ENCODE measurements around the gene MRPL54. TPM values are rescaled to one million over a fixed set of nuclear protein-coding genes. Genes with fewer than 3 reads are reported as not detected.

Gene MRPL54
- total and polyA plus RNA-seq, 11 donors: 58.9 to 153 (median 69.2) TPM

DNA sequence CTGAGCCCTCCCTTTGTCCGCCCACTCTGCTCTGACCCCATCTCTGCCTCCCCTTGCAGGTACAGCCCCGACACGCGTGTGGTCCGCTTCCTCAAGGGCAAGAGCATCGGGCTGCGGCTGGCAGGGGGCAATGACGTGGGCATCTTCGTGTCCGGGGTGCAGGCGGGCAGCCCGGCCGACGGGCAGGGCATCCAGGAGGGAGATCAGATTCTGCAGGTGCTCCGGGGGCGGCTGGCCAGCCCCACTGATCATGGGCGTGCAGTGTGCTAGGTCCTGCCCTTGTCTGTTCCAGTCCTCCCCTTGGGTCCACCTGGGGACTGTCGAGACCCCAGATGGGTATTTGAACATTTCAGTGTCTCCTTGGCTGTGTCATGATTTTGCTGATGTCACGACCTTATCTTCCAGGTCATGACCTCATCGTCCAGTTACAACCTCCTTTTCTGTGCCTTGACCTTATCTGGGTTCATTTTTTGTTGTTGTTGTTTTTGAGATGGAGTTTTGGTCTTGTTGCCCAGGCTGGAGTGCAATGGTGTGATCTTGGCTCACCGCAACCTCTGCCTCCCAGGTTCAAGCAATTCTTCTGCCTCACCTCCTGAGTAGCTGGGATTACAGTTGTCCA lies 26.3 kb upstream of the MRPL54 start:
- ATAC-seq: no peak
- Histone ChIP-seq H3K27me3 (peaks cover 0 to 6% (median 0%) of the 10 kb centered on the region in 9 donors), H3K4me3 (no peak overlapping the region), H3K27ac (no peak overlapping the region), H3K36me3 (no peaks in the 10 kb centered on the region), H3K9me3 (no peaks in the 10 kb centered on the region), H3K4me1 (no peaks in the 10 kb centered on the region)
- intact Hi-C loops (cut with DNase I): no loop called here
- no peak for DNase-seq
- WGBS, 4 donors: 76 to 83% (median 78%) methylated on average over 16 to 21 of the region's 21 CpGs
- no peak for TF ChIP-seq POLR2A (IDR thresholded peaks at IDR 0.05)
- TF ChIP-seq, protein P1, sequence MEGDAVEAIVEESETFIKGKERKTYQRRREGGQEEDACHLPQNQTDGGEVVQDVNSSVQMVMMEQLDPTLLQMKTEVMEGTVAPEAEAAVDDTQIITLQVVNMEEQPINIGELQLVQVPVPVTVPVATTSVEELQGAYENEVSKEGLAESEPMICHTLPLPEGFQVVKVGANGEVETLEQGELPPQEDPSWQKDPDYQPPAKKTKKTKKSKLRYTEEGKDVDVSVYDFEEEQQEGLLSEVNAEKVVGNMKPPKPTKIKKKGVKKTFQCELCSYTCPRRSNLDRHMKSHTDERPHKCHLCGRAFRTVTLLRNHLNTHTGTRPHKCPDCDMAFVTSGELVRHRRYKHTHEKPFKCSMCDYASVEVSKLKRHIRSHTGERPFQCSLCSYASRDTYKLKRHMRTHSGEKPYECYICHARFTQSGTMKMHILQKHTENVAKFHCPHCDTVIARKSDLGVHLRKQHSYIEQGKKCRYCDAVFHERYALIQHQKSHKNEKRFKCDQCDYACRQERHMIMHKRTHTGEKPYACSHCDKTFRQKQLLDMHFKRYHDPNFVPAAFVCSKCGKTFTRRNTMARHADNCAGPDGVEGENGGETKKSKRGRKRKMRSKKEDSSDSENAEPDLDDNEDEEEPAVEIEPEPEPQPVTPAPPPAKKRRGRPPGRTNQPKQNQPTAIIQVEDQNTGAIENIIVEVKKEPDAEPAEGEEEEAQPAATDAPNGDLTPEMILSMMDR (IDR thresholded peaks at IDR 0.05): no peak

DNA sequence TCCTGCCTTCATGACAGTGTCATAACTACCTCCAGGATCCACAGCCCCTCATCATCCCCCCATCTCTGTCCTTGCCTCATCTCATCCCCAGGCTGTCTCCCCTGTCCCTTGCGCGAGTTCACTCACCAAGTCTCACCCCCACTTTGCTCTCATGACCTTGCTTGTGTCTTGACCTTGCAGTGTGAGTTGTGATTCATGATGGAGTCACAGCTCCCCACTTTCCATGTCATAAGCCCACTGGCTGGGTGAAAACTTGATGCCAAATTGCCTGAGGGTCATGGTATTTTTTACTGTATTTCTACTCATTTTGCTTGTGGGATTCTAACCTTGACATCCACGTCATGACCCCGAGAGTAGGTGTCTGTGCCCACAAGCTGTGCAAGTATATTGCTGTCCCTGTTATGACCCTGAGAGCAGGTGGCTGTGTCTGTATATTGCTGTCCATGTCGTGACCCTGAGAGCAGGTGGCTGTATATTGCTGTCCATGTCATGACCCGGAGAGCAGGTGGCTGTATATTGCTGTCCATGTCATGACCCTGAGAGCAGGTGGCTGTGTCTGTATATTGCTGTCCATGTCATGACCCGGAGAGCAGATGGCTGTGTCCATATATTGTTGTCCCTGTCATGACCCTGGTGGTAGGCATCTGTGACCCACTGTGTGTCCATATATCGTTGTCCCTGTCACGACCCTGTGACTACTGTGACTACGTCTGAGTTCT lies 24.8 kb upstream of the MRPL54 start:
- DNase-seq (no peak), ATAC-seq (no peak)
- intact Hi-C loops (cut with DNase I): no loop called here
- no peak for TF ChIP-seq POLR2A (IDR thresholded peaks at IDR 0.05)
- TF ChIP-seq, protein P1 (IDR thresholded peaks at IDR 0.05): no peak
- Histone ChIP-seq H3K27ac (no peak overlapping the region), H3K9me3 (no peaks in the 10 kb centered on the region), H3K36me3 (no peaks in the 10 kb centered on the region), H3K27me3 (peaks cover 0 to 6% (median 0%) of the 10 kb centered on the region in 9 donors), H3K4me1 (no peaks in the 10 kb centered on the region), H3K4me3 (no peak overlapping the region)
- 83 to 88% (median 86%) methylated on average over 10 of the region's 10 CpGs for WGBS, 4 donors

DNA sequence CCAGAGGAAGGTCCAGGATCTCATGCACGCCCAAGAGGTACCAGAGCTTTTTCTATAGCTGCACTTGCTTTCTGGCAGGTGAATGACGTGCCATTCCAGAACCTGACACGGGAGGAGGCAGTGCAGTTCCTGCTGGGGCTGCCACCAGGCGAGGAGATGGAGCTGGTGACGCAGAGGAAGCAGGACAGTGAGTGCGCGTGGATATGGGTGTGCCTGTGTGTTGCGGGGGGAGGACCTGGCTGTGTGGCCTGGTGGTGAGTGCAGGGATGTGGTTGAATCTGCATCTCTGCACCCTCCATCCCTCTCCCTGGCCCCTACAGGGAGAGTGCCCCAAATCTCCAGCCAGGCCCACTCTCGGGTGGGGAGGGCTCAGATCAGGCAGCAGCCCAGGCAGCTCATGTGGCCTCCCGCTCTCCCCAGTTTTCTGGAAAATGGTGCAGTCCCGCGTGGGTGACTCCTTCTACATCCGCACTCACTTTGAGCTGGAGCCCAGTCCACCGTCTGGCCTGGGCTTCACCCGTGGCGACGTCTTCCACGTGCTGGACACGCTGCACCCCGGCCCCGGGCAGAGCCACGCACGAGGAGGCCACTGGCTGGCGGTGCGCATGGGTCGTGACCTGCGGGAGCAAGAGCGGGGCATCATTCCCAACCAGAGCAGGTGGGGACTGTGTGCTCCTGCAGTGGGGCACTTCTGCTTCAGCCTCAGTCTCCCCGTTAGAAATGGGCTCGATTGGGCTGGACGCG lies 23.8 kb upstream of the MRPL54 start:
- WGBS, 4 donors: 82 to 87% (median 84%) methylated on average over 31 to 32 of the region's 32 CpGs
- DNase-seq (no peak), ATAC-seq (no peak)
- H3K4me1 ChIP-seq: no peaks in the 10 kb centered on the region
- no peak overlapping the region for H3K4me3 ChIP-seq
- no peaks in the 10 kb centered on the region for H3K9me3 ChIP-seq
- intact Hi-C loops (cut with DNase I): no loop called here
- peaks cover 0 to 6% (median 0%) of the 10 kb centered on the region in 9 donors for H3K27me3 ChIP-seq
- H3K36me3 ChIP-seq: no peaks in the 10 kb centered on the region
- H3K27ac ChIP-seq: no peak overlapping the region
- TF ChIP-seq, protein P1 (IDR thresholded peaks at IDR 0.05): no peak
- no peak for TF ChIP-seq POLR2A (IDR thresholded peaks at IDR 0.05)

DNA sequence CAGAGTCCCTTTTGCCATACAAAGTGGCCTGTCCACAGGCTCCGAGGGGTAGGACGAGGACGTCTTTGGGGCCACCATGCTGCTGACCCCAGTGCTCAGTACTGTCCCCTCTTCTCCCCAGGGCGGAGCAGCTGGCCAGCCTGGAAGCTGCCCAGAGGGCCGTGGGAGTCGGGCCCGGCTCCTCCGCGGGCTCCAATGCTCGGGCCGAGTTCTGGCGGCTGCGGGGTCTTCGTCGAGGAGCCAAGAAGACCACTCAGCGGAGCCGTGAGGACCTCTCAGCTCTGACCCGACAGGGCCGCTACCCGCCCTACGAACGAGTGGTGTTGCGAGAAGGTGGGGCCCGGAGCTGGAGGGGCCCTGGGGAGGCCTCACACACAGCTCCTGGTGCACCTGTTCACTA lies 22.1 kb upstream of the MRPL54 start:
- 90 to 92% (median 92%) methylated on average over 24 of the region's 24 CpGs for WGBS, 4 donors
- no peak overlapping the region for H3K4me3 ChIP-seq
- intact Hi-C loops (cut with DNase I): no loop called here
- no peaks in the 10 kb centered on the region for H3K9me3 ChIP-seq
- no peaks in the 10 kb centered on the region for H3K36me3 ChIP-seq
- no peak overlapping the region for H3K27ac ChIP-seq
- ATAC-seq (no peak), DNase-seq (no peak)
- H3K4me1 ChIP-seq: no peaks in the 10 kb centered on the region
- H3K27me3 ChIP-seq: peaks cover 0 to 1% (median 0%) of the 10 kb centered on the region in 9 donors
- TF ChIP-seq, protein P1 (IDR thresholded peaks at IDR 0.05): no peak
- no peak for TF ChIP-seq POLR2A (IDR thresholded peaks at IDR 0.05)

Measured in heart left ventricle (tissue), 16 donors.